ELF-1 (cell line): ENCODE data around the gene PLA1A.
A peak's percentile ranks its signal among the peaks of the same experiment; 100 is the strongest.
"Not testable (repeated sequence)": the region's sequence is repeated elsewhere in the genome, so short reads cannot be mapped to it uniquely, and the experiment has no call there.

Source experiments
- DNase-seq: peaks from one replicate; pipeline ENCODE4 v3.0.0-alpha.2; 2016; ENCODE audit warnings: low read depth, low spot score

PLA1A gene

DNA sequence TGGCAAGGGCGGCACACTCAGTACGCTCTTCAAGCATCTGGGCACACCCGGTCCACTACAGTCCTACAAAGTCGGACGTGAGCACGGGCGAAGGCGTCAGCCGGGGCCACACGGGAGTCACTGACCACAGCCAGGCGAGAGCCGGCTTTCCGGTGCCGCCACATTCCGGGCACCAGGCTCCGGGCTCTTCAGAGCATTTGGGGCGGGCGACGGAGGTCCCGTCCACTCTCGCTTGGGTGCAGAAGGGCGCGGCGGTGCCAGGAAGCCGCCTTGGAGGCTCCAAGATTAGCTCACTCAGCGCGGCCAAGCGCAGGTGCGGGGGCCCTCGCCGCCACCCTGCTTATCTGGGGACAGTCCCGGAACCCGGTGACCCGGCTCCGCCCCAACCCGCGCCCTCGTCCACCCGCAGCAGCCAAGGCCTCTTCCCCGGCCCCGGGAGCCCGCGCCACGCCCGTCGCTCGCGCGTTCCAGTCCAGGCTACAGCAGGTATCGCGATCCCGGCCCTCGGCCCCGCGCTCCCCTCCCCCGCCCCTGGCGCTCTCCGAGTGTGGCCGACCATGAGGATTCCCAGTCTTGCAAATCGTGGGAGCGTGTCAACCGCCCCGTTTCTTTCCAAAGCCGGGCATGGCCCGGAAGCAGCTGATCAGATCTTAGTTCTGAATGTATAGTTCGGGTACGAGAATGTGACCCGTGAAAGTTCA is 18.2 kb upstream of the PLA1A start, which contains the start of gene ADPRH:
Gene ADPRH (plus strand): TSS at position 127 of the 701 bp plus-strand sequence. CDS start 2,678 bp downstream, outside the sequence.
- DNase-seq = peak; percentile 82

DNA sequence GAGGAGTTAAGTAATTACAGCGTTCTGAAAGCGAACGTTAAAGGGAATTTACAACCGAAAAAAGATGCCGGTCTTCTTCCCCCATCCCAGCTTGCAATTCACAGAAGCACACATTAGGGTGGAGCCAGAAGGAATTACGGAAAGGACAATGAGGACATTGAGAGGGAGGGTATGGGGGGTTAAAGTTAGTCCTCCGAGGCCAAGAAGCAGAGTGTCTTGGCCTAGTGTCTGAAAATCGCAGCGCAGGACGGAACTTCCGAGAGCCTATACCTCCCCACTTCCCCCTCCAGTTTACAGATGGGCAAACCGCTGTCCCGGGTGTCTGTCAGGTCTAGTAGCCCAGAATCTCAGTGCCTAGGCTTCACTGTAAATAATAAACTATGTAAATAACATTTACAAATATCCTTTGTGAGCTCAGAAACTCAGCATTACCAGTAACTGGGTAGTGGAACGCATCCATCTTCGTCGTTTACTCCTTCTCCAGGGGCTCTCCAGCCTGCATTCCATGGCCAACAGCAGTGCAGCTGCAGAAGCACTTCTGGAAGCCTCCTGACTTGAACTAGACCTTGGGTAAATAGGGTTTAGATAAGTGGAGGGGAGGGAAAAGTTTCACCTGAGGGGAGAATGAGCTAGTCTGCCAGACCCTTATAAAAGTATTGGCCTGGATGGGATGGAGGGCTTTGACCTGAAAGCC is 17.5 kb upstream of the PLA1A start:
- DNase-seq = peak; percentile 53

DNA sequence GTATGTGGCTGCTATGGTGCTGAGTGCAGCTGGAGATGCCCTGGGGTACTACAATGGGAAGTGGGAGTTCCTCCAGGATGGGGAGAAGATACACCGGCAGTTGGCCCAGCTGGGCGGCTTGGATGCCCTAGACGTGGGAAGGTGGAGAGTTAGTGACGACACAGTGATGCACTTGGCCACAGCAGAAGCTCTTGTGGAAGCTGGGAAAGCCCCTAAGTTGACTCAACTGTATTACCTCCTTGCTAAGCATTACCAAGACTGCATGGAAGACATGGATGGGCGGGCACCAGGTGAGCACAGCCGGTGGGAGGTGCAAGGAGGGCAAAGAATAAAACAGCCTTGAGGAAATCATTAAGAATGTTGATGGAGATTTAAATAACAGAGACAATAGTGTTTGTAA is 15.5 kb upstream of the PLA1A start:
- DNase-seq = no peak

DNA sequence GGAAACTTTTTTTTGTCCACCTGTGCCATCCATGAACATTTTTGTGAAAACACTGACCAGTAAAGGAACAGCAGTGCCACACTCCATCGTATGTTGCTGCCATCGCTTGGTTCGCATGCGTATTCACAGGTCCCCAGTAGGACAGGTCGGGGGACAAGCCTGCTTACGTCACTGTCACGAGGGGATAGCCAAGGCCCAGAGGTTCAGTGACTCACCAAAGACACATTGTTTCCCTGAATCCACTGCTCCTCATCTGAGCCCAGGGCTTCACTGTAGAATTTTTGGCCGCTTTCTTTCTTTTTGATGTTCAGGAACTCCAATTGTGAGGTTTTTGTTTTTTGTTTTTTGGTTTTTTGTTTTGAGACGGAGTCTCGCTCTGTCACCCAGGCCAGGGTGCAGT is 12.5 kb upstream of the PLA1A start:
- DNase-seq = no peak

DNA sequence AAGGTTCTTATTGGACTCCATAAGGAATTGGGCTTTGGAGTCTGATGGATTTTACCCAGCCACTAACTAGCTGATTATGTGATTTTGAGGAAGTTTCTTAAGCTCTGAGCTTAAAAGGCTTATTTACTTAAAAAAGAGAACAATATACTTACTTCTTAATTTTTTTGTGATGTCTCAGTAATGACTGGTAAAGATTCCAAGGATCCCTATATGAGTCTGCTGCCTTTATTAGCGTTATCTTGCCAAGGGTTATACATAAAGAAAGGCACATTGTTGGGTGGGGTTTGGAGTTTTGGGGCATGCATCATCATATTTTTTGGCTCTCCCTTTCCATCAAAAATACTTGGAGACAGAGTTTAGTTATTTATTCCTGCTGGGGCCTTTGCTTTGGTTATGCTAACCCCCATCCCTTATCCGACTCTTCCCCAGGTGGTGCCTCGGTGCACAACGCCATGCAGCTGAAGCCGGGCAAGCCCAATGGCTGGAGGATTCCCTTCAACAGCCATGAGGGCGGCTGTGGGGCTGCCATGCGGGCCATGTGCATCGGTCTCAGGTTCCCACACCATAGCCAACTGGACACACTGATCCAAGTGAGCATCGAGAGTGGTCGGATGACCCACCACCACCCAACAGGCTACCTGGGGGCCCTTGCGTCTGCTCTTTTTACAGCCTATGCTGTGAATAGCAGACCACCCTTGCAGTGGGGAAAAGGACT is 11.7 kb upstream of the PLA1A start:
- no peak for DNase-seq

DNA sequence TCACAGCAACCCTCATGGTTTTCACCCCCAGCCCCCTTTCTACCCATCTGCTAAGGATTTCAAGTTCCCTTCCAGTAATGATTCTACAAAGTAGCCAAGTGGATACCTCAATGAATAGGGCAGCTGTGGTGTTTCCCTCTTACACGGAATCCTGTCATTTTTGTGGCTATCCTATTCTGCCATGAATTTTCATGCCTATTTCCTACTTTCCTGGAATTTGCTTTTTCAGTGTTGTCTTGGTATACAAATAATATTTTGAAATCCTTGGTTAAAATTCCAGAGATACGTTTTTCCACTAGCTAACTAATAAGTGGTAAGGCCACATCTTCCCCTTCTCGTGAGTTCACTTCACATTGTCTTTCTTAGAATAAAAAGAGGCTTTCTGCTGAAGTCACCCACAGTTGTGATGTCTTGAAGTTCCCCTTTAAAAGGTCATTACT is 10.9 kb upstream of the PLA1A start:
- no peak for DNase-seq

DNA sequence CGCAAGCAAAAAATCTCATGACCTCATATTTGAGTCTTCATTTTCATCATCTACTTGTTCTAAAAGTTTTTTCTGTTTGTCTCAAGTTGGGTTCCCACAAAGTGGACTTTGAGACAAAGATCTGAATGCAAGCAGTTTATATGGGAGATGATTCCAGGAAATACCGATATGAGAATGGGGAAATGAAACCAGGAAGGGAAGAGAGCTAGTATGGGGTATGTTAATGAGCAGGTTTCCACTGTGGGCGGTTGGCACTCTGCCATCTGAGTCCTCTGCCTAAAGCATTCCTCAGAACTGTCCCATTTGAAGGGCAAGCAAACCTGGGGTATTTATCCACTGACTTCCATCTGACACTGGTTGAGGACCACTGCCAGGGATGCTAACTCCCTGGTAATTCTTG is 9.6 kb upstream of the PLA1A start:
- no peak for DNase-seq

DNA sequence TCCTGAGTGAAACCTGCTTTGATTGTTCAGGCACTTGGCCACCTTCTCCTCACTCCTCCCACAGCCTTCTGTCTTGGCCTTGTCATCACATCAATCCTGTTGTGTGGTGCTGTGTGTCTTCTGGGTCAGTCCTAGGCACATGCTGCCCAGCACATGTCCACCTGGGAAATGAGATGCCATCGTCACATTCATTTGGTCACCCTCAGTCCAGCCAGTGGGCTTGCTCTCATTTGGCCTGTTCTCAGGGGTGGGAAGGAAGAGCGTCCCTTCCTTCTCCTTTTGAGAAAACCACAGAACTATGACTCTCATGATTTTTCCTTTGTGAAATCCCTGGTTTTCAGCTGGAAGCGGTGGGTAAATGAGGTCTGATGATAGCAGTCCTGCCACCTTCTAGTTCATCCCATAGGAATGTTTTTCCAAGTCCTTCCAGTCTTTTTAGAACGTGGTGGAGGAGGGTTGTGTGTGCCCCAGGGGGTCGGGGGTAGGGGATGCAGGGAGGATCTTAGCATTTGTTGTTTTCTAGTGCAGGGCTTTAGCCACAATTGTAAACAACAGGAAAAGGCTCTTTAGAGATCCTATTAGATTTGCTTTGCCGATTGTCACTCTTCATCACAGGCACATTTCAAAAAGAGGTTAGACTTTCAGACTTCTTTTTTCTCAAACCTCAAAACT is 8.4 kb upstream of the PLA1A start:
- DNase-seq = no peak

DNA sequence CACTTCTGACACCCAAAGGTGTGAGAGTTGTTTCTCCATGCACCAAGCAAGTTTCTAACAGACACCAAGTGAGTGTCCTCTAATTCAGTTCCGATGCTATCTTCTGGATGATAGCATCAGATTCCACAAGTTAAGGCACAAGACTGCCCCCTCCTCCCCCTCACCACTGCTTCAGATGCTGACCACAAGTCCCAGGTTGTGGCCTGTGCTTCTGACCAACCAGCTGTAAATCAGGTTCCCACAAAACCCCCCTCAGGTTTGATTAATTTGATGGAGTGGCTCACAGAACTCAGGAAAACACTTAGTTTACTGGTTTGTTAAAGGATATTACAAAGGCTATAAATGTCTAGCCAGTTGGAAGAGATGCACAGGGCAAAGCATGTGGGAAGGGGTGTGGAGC is 7.0 kb upstream of the PLA1A start:
- no peak for DNase-seq

DNA sequence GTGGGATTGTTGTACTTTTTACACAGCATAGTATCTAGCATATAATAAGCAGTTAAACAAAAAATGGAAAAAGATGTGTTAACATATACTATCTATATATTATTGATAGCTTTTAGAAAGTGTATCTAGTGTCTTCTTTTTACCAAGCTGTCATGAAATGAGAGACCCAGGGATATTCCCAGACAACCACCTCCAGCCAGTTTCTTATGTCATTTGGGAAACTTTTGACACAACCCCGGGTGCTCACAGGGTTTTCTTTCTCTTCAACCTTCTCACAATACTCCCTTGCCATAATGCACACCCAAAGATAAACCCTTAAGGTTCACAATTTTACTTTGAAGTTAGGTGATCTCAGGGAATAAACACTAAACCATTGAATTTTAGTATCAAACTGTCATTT is 4.8 kb upstream of the PLA1A start:
- no peak for DNase-seq

DNA sequence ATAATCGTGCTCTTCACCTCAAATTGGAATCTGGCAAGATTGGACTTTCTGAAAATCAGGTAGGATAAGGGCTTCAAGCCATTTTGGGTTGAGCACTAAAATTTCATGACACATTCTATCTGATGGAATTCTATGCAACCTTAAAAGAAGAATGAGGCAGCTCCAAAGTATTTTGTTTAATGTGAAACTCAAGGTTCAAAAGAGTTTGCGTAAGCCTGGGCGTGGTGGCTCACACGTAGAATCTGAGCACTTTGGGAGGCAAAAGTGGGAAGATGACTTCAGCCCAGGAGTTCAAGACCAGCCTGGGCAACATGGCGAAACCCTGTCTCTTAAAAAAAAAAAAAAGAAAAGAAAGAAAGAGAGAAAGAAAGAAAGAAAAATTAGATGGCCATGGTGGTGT is 3.6 kb upstream of the PLA1A start:
- DNase-seq = no peak

DNA sequence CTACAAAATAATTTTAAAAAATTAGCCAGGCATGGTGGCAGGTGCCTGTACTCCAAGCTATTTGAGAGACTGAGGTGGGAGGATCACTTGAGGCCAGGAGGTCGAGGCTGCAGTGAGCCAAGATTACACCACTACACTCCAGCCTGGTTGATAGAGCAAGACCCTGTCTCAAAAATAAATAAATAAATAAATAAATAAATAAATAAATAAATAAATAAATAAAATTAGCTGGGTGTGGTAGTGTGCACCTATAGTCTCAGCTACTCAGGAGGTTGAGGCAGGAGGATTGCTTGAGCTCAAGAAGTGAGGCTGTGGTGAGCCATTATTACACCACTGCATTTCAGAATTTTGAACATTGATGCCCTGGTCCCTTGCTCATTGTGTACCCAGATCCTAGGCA is 2.8 kb upstream of the PLA1A start:
- DNase-seq = not testable (repeated sequence)

DNA sequence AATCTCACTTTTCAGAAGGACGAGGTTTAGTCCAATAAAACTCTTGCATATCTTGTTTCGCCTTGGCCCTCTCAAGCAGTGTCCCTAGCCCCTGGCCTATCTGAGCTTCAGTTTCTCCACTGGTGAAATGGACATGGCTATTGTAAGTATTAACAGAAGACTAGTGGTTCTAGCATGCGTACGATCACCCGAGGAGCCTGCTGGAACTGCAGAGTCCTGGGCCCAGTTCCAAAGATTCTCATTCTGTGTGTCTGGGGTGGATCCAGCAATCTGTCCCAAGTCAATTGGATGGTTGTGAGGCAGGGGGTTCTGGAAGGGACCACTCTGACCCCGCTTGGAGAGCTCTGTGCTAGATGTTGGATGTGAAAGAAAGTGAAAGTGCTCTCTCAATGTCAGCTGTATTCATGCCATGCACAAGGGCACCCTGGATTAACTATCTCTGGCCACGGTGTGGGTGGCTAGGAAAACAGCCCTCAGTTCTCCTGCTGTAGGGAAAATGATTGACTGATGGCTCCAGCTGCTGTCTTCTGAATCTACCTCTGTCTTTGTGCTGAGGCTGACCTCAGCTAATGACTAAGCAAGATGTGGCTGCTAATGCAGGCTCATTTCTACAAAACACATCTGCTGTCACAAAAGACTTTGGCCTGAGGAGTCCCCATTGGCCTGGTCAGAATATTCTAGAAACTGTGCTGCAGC is 1.9 kb upstream of the PLA1A start:
- no peak for DNase-seq

DNA sequence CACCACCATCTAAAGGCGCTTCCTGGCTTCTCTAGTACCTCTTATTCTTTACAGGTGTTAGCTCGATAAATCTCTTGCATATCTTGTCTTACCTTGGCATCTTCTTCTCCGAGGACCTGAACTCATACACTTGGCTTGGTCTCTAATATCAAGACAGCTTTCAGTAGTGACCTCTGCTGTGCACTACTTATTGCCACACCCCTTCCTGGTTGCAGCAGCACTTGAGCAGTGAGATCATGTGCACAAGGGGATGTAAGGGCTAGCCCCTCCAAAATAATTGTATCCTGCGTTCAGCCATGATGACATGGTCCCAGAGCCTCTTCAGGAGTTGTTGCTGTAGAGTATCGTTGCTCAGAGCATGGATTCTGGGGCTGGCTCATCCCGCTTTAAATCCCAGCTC is 1.3 kb upstream of the PLA1A start:
- no peak for DNase-seq

DNA sequence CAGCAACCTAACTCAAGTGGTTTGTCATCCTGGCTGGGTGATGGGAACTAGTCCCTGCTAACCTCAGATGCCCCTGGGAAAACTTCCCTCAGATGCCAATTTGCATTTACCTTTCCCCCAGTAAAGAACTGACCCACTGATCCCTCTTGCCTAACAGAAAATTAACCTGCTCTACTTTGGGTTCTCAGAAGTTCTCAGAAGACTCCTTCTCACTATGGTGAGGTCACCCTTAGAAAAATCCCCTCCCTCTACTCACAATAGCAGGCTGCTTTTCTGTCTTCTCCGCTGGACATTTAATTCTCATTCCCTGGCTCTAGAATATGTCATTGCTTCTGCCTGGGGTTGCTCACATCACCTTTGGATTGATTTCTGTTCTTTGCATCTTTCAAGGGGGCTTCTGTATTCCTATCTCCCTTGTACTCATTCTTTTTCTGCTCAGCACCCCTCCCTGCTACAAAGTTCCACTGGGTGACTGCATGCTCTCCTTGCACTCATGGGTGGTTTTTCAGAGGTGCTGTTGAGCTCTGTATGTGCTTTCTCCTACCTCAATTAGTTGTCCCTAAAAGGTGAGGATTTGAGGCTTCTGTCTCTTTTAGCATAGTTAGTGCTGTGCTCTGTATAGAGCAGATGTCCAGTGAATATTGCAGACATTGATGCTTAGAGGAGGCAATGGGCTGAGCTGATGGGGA is 869 bp downstream of the PLA1A start:
- DNase-seq = no peak

DNA sequence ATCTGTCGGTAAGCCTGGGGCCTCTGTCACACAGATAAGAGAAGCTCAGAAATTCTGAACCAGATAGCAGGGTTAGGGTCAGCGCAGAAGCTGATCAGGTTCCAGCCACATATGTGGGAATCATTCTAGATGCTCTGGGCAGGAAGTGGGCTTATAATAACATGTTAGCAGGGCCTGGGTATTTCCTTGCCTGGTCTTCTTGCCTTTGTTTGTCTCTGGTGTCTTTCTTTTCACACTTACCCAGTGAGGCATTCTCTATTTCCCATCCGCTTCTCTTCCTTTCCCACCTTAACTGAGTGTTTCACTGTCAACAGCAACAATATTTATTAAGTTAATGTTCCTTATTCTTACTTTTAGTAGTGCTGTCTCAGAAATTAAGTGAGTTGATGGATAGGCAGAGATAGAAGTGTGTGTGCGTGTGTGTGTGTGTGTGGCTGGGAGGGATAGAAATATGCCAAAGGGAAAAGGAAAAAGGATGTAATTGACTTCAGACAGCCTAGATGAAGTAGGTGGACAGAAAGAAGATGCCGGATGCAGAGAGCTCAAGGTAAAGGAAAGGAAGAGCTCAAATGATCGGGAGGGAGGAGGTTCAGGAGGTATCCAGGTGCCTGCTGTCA is 2.0 kb downstream of the PLA1A start:
- no peak for DNase-seq

DNA sequence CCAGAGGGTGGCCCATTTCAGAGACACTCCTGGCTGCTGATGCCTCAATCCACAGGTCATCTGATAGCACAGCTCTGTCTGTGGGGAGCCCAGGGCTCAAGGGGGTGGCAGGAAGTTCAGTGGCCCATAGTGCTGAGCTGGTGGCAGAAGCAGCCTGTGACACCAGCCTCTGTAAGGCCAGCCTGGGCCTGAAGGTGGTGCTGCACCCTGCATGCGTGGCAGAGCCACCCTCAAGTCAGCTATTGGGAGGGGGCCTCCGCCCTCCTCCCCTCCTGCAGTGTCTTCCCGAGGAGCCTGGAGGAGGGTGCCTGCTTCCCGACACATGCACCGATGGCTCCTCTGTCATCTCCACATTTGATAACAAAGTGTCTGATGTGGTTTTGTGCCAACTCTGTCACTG is 3.0 kb downstream of the PLA1A start:
- DNase-seq = peak; percentile 64

DNA sequence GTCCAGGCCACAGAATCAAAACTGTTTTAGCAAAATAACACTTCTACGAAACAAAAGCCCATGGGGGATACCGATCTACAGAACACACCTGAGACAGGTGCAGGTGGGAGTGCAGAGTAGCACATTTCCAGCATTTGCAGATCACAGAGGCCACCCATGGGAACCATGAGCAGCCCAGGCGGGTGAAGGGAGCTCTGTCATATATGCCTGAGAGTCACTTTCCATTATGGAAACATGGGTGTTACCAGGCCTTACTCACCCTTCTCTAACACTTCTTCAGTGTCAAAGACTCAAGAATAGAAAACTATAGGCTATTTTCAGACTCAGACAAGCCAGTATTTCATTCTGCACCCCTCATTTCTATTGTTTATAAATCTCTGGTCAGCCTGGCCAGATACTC is 3.5 kb downstream of the PLA1A start:
- no peak for DNase-seq

DNA sequence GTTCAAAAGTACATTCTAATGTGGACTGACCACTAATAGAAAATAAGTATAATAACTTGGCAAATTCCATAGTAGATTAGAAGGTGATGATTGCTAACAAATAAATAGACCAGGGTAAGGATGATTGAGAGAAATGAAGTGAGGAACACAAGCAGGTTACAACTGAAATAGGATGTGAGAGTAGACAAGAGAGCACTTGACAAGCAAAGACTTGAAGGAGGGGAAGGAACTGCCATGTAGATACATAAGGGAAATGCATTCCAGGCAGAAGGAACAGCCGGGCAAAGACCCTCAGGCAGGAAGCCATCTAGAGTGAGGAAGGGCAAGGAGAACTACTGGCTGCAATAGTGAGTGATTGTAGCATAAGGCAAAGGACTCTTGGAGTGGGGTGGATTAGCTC is 5.0 kb downstream of the PLA1A start:
- no peak for DNase-seq

DNA sequence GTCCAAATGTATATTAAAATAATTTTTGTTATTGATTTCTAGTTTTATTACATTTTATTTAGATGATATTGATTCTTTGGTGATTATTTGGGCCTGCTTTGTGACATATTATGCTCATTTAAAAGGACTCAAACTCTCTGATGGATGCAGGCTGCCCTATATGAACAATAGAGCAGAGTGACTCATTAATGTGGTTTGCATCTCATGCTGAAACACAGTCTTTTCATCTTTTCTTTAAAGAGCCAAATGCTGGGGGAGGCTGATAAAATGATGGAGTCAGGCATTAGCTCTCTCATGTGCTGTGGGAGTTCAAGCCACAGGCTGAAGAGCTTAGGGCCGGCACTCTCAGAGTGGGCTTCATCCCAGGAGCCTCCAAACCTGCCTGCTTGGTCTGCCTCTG is 7.2 kb downstream of the PLA1A start:
- no peak for DNase-seq
